Mucosa of rectum (tissue), 2 donors: Measurements from ENCODE around the gene TSGA10IP.

Source experiments
- H3K27ac ChIP-seq, 2 donors: one replicate each; pipeline ENCODE4 v1.7.0; 2013; ENCODE audit warnings: inconsistent platforms in 2 of 2, low read depth in 2 of 2, low read length in 2 of 2
- H3K27me3 ChIP-seq, 2 donors: one replicate each; pipeline ENCODE4 v1.7.0; 2013; ENCODE audit warnings: low read length in 2 of 2; ENCODE audit not compliant: control insufficient read depth in 2 of 2, insufficient read depth in 2 of 2
- H3K36me3 ChIP-seq, 2 donors: one replicate each; pipeline ENCODE4 v1.7.0; 2013; ENCODE audit warnings: low read length in 2 of 2; ENCODE audit not compliant: control insufficient read depth in 2 of 2, insufficient read depth in 2 of 2
- H3K4me1 ChIP-seq, 2 donors: one replicate each; pipeline ENCODE4 v1.7.0; 2013; ENCODE audit warnings: low read length in 2 of 2, mild to moderate bottlenecking in 1 of 2; ENCODE audit not compliant: control insufficient read depth in 2 of 2, insufficient read depth in 2 of 2
- H3K4me3 ChIP-seq, 2 donors: one replicate each; pipeline ENCODE4 v1.7.0; 2013; ENCODE audit warnings: low read length in 2 of 2
- H3K9ac ChIP-seq, 2 donors: one replicate each; pipeline ENCODE4 v1.7.0; 2013; ENCODE audit warnings: low read length in 2 of 2, low read depth in 1 of 2, mild to moderate bottlenecking in 1 of 2
- H3K9me3 ChIP-seq, 2 donors: one replicate each; pipeline ENCODE4 v1.7.0; 2013; ENCODE audit warnings: low read length in 2 of 2; ENCODE audit not compliant: control insufficient read depth in 2 of 2
- donor health status: healthy.
- donor health status: Normal muscosa, but diverticular disease.

The TSGA10IP gene

GRCh38 chr11:65945430-65945911, at the start of gene TSGA10IP:
TSGA10IP (plus strand) TSS chr11:65945480; CDS start chr11:65945676, 196 bp downstream.
- Histone ChIP-seq H3K4me1 (no peaks in the 10 kb centered on the region), H3K4me3 (no peak within 1 kb of the TSS), H3K27ac (no peak within 1 kb of the TSS), H3K36me3 (no peaks in the 10 kb centered on the region), H3K9ac (no peak within 1 kb of the TSS), H3K9me3 (no peaks in the 10 kb centered on the region), H3K27me3 (peaks cover 3% of the 10 kb centered on the region in 2 donors)

GRCh38 chr11:65895482-65895981, 49.7 kb upstream of the TSGA10IP start:
- H3K9ac ChIP-seq: no peak overlapping the region
- H3K9me3 ChIP-seq: no peaks in the 10 kb centered on the region
- peaks cover 26 to 28% of the 10 kb centered on the region in 2 donors for H3K4me1 ChIP-seq
- no peak overlapping the region for H3K27ac ChIP-seq
- no peaks in the 10 kb centered on the region for H3K36me3 ChIP-seq
- no peak overlapping the region for H3K4me3 ChIP-seq
- H3K27me3 ChIP-seq: peaks cover 8 to 10% of the 10 kb centered on the region in 2 donors

- Histone ChIP-seq H3K9me3 (no peaks in the 10 kb centered on the region), H3K36me3 (no peaks in the 10 kb centered on the region), H3K4me3 (no peak overlapping the region), H3K9ac (no peak overlapping the region), H3K27me3 (peaks cover 8 to 10% of the 10 kb centered on the region in 2 donors), H3K4me1 (peaks cover 21 to 23% of the 10 kb centered on the region in 2 donors), H3K27ac (no peak overlapping the region)
These were observed 49.0 kb upstream of the TSGA10IP start for GRCh38 chr11:65896034-65896999.

GRCh38 chr11:65897020-65897471, 48.2 kb upstream of the TSGA10IP start:
- Histone ChIP-seq H3K27me3 (peaks cover 10 to 11% of the 10 kb centered on the region in 2 donors), H3K9ac (no peak overlapping the region), H3K4me1 (peaks cover 14 to 18% of the 10 kb centered on the region in 2 donors), H3K36me3 (no peaks in the 10 kb centered on the region), H3K4me3 (no peak overlapping the region), H3K9me3 (no peaks in the 10 kb centered on the region), H3K27ac (no peak overlapping the region)

GRCh38 chr11:65898656-65899355, 46.5 kb upstream of the TSGA10IP start:
- H3K9me3 ChIP-seq: no peaks in the 10 kb centered on the region
- H3K27me3 ChIP-seq: peaks cover 10 to 12% of the 10 kb centered on the region in 2 donors
- H3K9ac ChIP-seq: peak overlapping the region in 1 of 2 donors; percentile 20
- peaks cover 11 to 13% of the 10 kb centered on the region in 2 donors for H3K4me1 ChIP-seq
- peak overlapping the region in 1 of 2 donors; percentile 59 for H3K4me3 ChIP-seq
- no peaks in the 10 kb centered on the region for H3K36me3 ChIP-seq
- no peak overlapping the region for H3K27ac ChIP-seq

GRCh38 chr11:65899356-65900124, 45.7 kb upstream of the TSGA10IP start:
- no peaks in the 10 kb centered on the region for H3K9me3 ChIP-seq
- H3K36me3 ChIP-seq: no peaks in the 10 kb centered on the region
- H3K27me3 ChIP-seq: peaks cover 10 to 12% of the 10 kb centered on the region in 2 donors
- H3K27ac ChIP-seq: no peak overlapping the region
- H3K9ac ChIP-seq: peak overlapping the region in 1 of 2 donors; percentile 34
- peak overlapping the region; percentile 54 to 59 for H3K4me3 ChIP-seq
- H3K4me1 ChIP-seq: peaks cover 11 to 12% of the 10 kb centered on the region in 2 donors

GRCh38 chr11:65900125-65900898, 45.0 kb upstream of the TSGA10IP start, which contains the start of gene FOSL1:
FOSL1 (minus strand) TSS chr11:65900388; CDS start chr11:65900339, 49 bp downstream.
- Histone ChIP-seq H3K9ac (peak within 1 kb of the TSS in 1 of 2 donors; percentile 50), H3K27ac (peak within 1 kb of the TSS in 1 of 2 donors; percentile 23), H3K36me3 (no peaks in the 10 kb centered on the region), H3K4me1 (peaks cover 11 to 12% of the 10 kb centered on the region in 2 donors), H3K27me3 (peaks cover 10 to 12% of the 10 kb centered on the region in 2 donors), H3K4me3 (peak within 1 kb of the TSS; percentile 54 to 59), H3K9me3 (no peaks in the 10 kb centered on the region)

GRCh38 chr11:65900899-65901180, 44.4 kb upstream of the TSGA10IP start:
- Histone ChIP-seq H3K27ac (peak overlapping the region in 1 of 2 donors; percentile 23), H3K4me3 (peak overlapping the region in 1 of 2 donors; percentile 13), H3K36me3 (no peaks in the 10 kb centered on the region), H3K9ac (peak overlapping the region in 1 of 2 donors; percentile 50), H3K4me1 (peaks cover 11 to 12% of the 10 kb centered on the region in 2 donors), H3K9me3 (no peaks in the 10 kb centered on the region), H3K27me3 (peaks cover 10 to 12% of the 10 kb centered on the region in 2 donors)

- H3K9ac ChIP-seq: no peak overlapping the region
- H3K27ac ChIP-seq: no peak overlapping the region
These were observed 42.2 kb upstream of the TSGA10IP start for GRCh38 chr11:65903068-65903481.

More at GRCh38 chr11:65903068-65903481, 42.2 kb upstream of the TSGA10IP start:
- H3K4me3 ChIP-seq: no peak overlapping the region
- peaks cover 11 to 12% of the 10 kb centered on the region in 2 donors for H3K4me1 ChIP-seq
- peaks cover 10 to 16% of the 10 kb centered on the region in 2 donors for H3K27me3 ChIP-seq
- H3K9me3 ChIP-seq: no peaks in the 10 kb centered on the region
- no peaks in the 10 kb centered on the region for H3K36me3 ChIP-seq
